ENCODE measurements around the gene TFPI. TPM values are rescaled to one million over a fixed set of nuclear protein-coding genes. Genes with fewer than 3 reads are reported as not detected.
A peak's percentile ranks its signal among the peaks of the same experiment; 100 is the strongest.

Gene TFPI
- total and polyA plus RNA-seq, 2 donors (not counting 1 experiment from before 2014, with no cell fraction given) = 117 to 274 TPM

- H3K79me2 ChIP-seq (ENCODE audit: control insufficient read depth, insufficient read depth, low read length) = peaks cover 61% of the 10 kb centered on the region
- H3K4me1 ChIP-seq (ENCODE audit: control insufficient read depth, extremely low read depth, insufficient read depth, low read length) = peaks cover 9% of the 10 kb centered on the region
- H3K36me3 ChIP-seq (ENCODE audit: control insufficient read depth, insufficient read depth, low read length) = no peaks in the 10 kb centered on the region
- TF ChIP-seq CTCF (conservative IDR thresholded peaks at IDR 0.05 in 1 of 2, IDR thresholded peaks at IDR 0.05 in 1 of 2; ENCODE audit: low read depth in 1 of 2, low read length in 2 of 2) (no peak), EZH2 (IDR thresholded peaks at IDR 0.05; ENCODE audit: low read length, missing control alignments) (no peak)
- no peaks in the 10 kb centered on the region for H3K27me3 ChIP-seq (ENCODE audit: control insufficient read depth, insufficient read depth, low read length)
- H4K20me1 ChIP-seq (ENCODE audit: control insufficient read depth, extremely low read depth, insufficient read depth, low read length) = no peaks in the 10 kb centered on the region
- no peak overlapping the region for H2AFZ ChIP-seq (ENCODE audit: low read length)
- peak overlapping the region; percentile 67 to 96 (median 79) for H3K4me3 ChIP-seq (replicated peaks in 1 of 4; ENCODE audit: control extremely low read depth in 1 of 4, insufficient read depth in 1 of 4, low read depth in 3 of 4, low read length in 4 of 4)
- H3K9me3 ChIP-seq (ENCODE audit: control insufficient read depth, insufficient read depth, low read depth, low read length) = no peaks in the 10 kb centered on the region
- DNase-seq (ENCODE audit: low read depth in 2 of 2) = peak; percentile 81 to 92
- peak overlapping the region; percentile 83 for H3K4me2 ChIP-seq (ENCODE audit: extremely low read depth, insufficient read depth, low read length)
- H3K9ac ChIP-seq (ENCODE audit: insufficient read depth, low read length) = peak overlapping the region; percentile 77
- H3K27ac ChIP-seq (ENCODE audit: insufficient read depth, low read length) = peak overlapping the region; percentile 86
These were observed 1.2 kb downstream of the TFPI start for GRCh38 chr2:187552828-187553681.

- Histone ChIP-seq H3K36me3 (ENCODE audit: control insufficient read depth, insufficient read depth, low read length) (no peaks in the 10 kb centered on the region), H3K27ac (ENCODE audit: insufficient read depth, low read length) (peak overlapping the region; percentile 86), H3K79me2 (ENCODE audit: control insufficient read depth, insufficient read depth, low read length) (peaks cover 61% of the 10 kb centered on the region), H3K9ac (ENCODE audit: insufficient read depth, low read length) (peak overlapping the region; percentile 37), H2AFZ (ENCODE audit: low read length) (no peak overlapping the region), H3K4me1 (ENCODE audit: control insufficient read depth, extremely low read depth, insufficient read depth, low read length) (peaks cover 11% of the 10 kb centered on the region), H3K4me2 (ENCODE audit: extremely low read depth, insufficient read depth, low read length) (peak overlapping the region; percentile 83), H4K20me1 (ENCODE audit: control insufficient read depth, extremely low read depth, insufficient read depth, low read length) (no peaks in the 10 kb centered on the region), H3K9me3 (ENCODE audit: control insufficient read depth, insufficient read depth, low read depth, low read length) (no peaks in the 10 kb centered on the region), H3K4me3 (replicated peaks in 1 of 4; ENCODE audit: control extremely low read depth in 1 of 4, insufficient read depth in 1 of 4, low read depth in 3 of 4, low read length in 4 of 4) (peak overlapping the region; percentile 67 to 96 (median 79)), H3K27me3 (ENCODE audit: control insufficient read depth, insufficient read depth, low read length) (no peaks in the 10 kb centered on the region)
- no peak for TF ChIP-seq CTCF (conservative IDR thresholded peaks at IDR 0.05 in 1 of 2, IDR thresholded peaks at IDR 0.05 in 1 of 2; ENCODE audit: low read depth in 1 of 2, low read length in 2 of 2)
- no peak for TF ChIP-seq EZH2 (IDR thresholded peaks at IDR 0.05; ENCODE audit: low read length, missing control alignments)
- DNase-seq (ENCODE audit: low read depth in 2 of 2) = no peak
These were observed 1.9 kb downstream of the TFPI start for GRCh38 chr2:187552381-187552780.

- peak overlapping the region; percentile 49 for H3K27ac ChIP-seq (ENCODE audit: insufficient read depth, low read length)
- H2AFZ ChIP-seq (ENCODE audit: low read length) = no peak overlapping the region
- TF ChIP-seq CTCF (conservative IDR thresholded peaks at IDR 0.05 in 1 of 2, IDR thresholded peaks at IDR 0.05 in 1 of 2; ENCODE audit: low read depth in 1 of 2, low read length in 2 of 2) (no peak), EZH2 (IDR thresholded peaks at IDR 0.05; ENCODE audit: low read length, missing control alignments) (no peak)
- H4K20me1 ChIP-seq (ENCODE audit: control insufficient read depth, extremely low read depth, insufficient read depth, low read length) = no peaks in the 10 kb centered on the region
- H3K4me1 ChIP-seq (ENCODE audit: control insufficient read depth, extremely low read depth, insufficient read depth, low read length) = peaks cover 17% of the 10 kb centered on the region
- peak overlapping the region; percentile 1 to 96 (median 48) for H3K4me3 ChIP-seq (replicated peaks in 1 of 4; ENCODE audit: control extremely low read depth in 1 of 4, insufficient read depth in 1 of 4, low read depth in 3 of 4, low read length in 4 of 4)
- peak overlapping the region; percentile 21 for H3K9ac ChIP-seq (ENCODE audit: insufficient read depth, low read length)
- H3K36me3 ChIP-seq (ENCODE audit: control insufficient read depth, insufficient read depth, low read length) = no peaks in the 10 kb centered on the region
- no peaks in the 10 kb centered on the region for H3K27me3 ChIP-seq (ENCODE audit: control insufficient read depth, insufficient read depth, low read length)
- H3K9me3 ChIP-seq (ENCODE audit: control insufficient read depth, insufficient read depth, low read depth, low read length) = no peaks in the 10 kb centered on the region
- no peak for DNase-seq (ENCODE audit: low read depth in 2 of 2)
- H3K79me2 ChIP-seq (ENCODE audit: control insufficient read depth, insufficient read depth, low read length) = peaks cover 72% of the 10 kb centered on the region
- peak overlapping the region; percentile 83 for H3K4me2 ChIP-seq (ENCODE audit: extremely low read depth, insufficient read depth, low read length)
These were observed 3.4 kb downstream of the TFPI start for GRCh38 chr2:187550857-187551256.

All from fibroblast of lung (primary cell).